Measurements from ENCODE around the gene CCDC92B.

Gene CCDC92B

GRCh38 chr17:2718150-2718938 is 31.1 kb downstream of the CCDC92B start:
- Histone ChIP-seq H4K20me1 (ENCODE audit: control insufficient read depth, insufficient read depth, low read depth, low read length) (no peaks in the 10 kb centered on the region), H3K79me2 (ENCODE audit: control insufficient read depth, low read length) (peaks cover 3% of the 10 kb centered on the region), H3K9me3 (ENCODE audit: control insufficient read depth, insufficient read depth, low read length) (no peaks in the 10 kb centered on the region), H3F3A (ENCODE audit: control insufficient read depth, insufficient read depth) (no peaks in the 10 kb centered on the region), H3K36me3 (ENCODE audit: control insufficient read depth, low read length) (no peaks in the 10 kb centered on the region), H3K4me1 (ENCODE audit: control insufficient read depth, low read length) (peaks cover 4% of the 10 kb centered on the region; the same call in 1 of the 2 replicates), H3K27ac (ENCODE audit: low read depth, low read length) (no peak overlapping the region), H3K27me3 (ENCODE audit: control insufficient read depth, low read length) (no peaks in the 10 kb centered on the region), H3K4me2 (ENCODE audit: low read length) (no peak overlapping the region), H3K4me3 (ENCODE audit: low read length) (no peak overlapping the region), H3K9me2 (replicated peaks; ENCODE audit: control insufficient read depth, low read length) (no peaks in the 10 kb centered on the region)
- no peak for TF ChIP-seq CTCF (IDR thresholded peaks at IDR 0.05; ENCODE audit: low read depth, low read length, poor library complexity, severe bottlenecking)
- no peak for TF ChIP-seq EZH2phosphoT487 (IDR thresholded peaks at IDR 0.05; ENCODE audit: borderline replicate concordance, low read length)

GRCh38 chr17:2716649-2717048 is 32.8 kb downstream of the CCDC92B start:
- H3K9me3 ChIP-seq (ENCODE audit: control insufficient read depth, insufficient read depth, low read length), result no peaks in the 10 kb centered on the region
- no peak overlapping the region for H3K4me3 ChIP-seq (ENCODE audit: low read length)
- H4K20me1 ChIP-seq (ENCODE audit: control insufficient read depth, insufficient read depth, low read depth, low read length), result no peaks in the 10 kb centered on the region
- H3K4me2 ChIP-seq (ENCODE audit: low read length), result no peak overlapping the region
- H3F3A ChIP-seq (ENCODE audit: control insufficient read depth, insufficient read depth), result no peaks in the 10 kb centered on the region
- H3K9me2 ChIP-seq (replicated peaks; ENCODE audit: control insufficient read depth, low read length), result no peaks in the 10 kb centered on the region
- TF ChIP-seq CTCF (IDR thresholded peaks at IDR 0.05; ENCODE audit: low read depth, low read length, poor library complexity, severe bottlenecking), result no peak
- no peak for TF ChIP-seq EZH2phosphoT487 (IDR thresholded peaks at IDR 0.05; ENCODE audit: borderline replicate concordance, low read length)
- no peaks in the 10 kb centered on the region for H3K36me3 ChIP-seq (ENCODE audit: control insufficient read depth, low read length)
- H3K27me3 ChIP-seq (ENCODE audit: control insufficient read depth, low read length), result no peaks in the 10 kb centered on the region
- H3K4me1 ChIP-seq (ENCODE audit: control insufficient read depth, low read length), result peaks cover 12% of the 10 kb centered on the region
- no peak overlapping the region for H3K27ac ChIP-seq (ENCODE audit: low read depth, low read length)
- H3K79me2 ChIP-seq (ENCODE audit: control insufficient read depth, low read length), result peaks cover 16% of the 10 kb centered on the region

- Histone ChIP-seq H3K27ac (ENCODE audit: low read depth, low read length) (no peak overlapping the region), H3K4me2 (ENCODE audit: low read length) (peak overlapping the region; percentile 2; the same call in 1 of the 2 replicates), H3K9me3 (ENCODE audit: control insufficient read depth, insufficient read depth, low read length) (no peaks in the 10 kb centered on the region), H3K27me3 (ENCODE audit: control insufficient read depth, low read length) (no peaks in the 10 kb centered on the region), H3F3A (ENCODE audit: control insufficient read depth, insufficient read depth) (no peaks in the 10 kb centered on the region), H3K36me3 (ENCODE audit: control insufficient read depth, low read length) (peaks cover 12% of the 10 kb centered on the region), H3K79me2 (ENCODE audit: control insufficient read depth, low read length) (peaks cover 43% of the 10 kb centered on the region), H4K20me1 (ENCODE audit: control insufficient read depth, insufficient read depth, low read depth, low read length) (peaks cover 8% of the 10 kb centered on the region; the same call in 1 of the 2 replicates), H3K4me1 (ENCODE audit: control insufficient read depth, low read length) (peaks cover 25% of the 10 kb centered on the region), H3K4me3 (ENCODE audit: low read length) (no peak overlapping the region), H3K9me2 (replicated peaks; ENCODE audit: control insufficient read depth, low read length) (no peaks in the 10 kb centered on the region)
- TF ChIP-seq EZH2phosphoT487 (IDR thresholded peaks at IDR 0.05; ENCODE audit: borderline replicate concordance, low read length) (no peak), CTCF (IDR thresholded peaks at IDR 0.05; ENCODE audit: low read depth, low read length, poor library complexity, severe bottlenecking) (no peak)
Measured at GRCh38 chr17:2713881-2714280, 35.6 kb downstream of the CCDC92B start.

Data from DOHH2 (cell line).